GM23338 (cell line): Measurements from ENCODE around the gene MBD5. TPM values are rescaled to one million over a fixed set of nuclear protein-coding genes. Genes with fewer than 3 reads are reported as not detected.

Experiments used
- ATAC-seq: fragments of 200-7000 bp; cut with Tn5 transposase; 3 replicates; pipeline ENCODE4 v1.9.1; 2020
- DNase-seq: peaks from one replicate; pipeline ENCODE4 v3.0.0-alpha.2; 2015; ENCODE audit warnings: low spot score
- H2AFZ ChIP-seq: fragments of 200-600 bp; sonication (generic); 2 replicates; pipeline ENCODE4 v1.8.0; 2016; ENCODE audit warnings: antibody characterized with exemption, mild to moderate bottlenecking, moderate library complexity
- H3F3A ChIP-seq: fragments of 200-600 bp; sonication (generic); replicated peaks from 2 replicates; pipeline ENCODE4 v1.8.0; 2017; ENCODE audit warnings: antibody characterized with exemption, mixed run types, low read depth
- H3K27ac ChIP-seq: fragments of 200-600 bp; sonication (generic); 2 replicates; pipeline ENCODE4 v1.6.1; 2016; ENCODE audit warnings: low read depth
- H3K27me3 ChIP-seq: fragments of 200-600 bp; sonication (generic); 2 replicates; pipeline ENCODE4 v1.8.0; 2016; ENCODE audit warnings: mild to moderate bottlenecking, mixed run types, moderate library complexity; ENCODE audit not compliant: insufficient read depth
- H3K36me3 ChIP-seq: fragments of 200-600 bp; sonication (generic); 2 replicates; pipeline ENCODE4 v1.8.0; 2016; ENCODE audit warnings: mild to moderate bottlenecking; ENCODE audit not compliant: insufficient read depth
- H3K4me1 ChIP-seq: fragments of 200-600 bp; sonication (generic); 2 replicates; pipeline ENCODE4 v1.8.0; 2016; ENCODE audit warnings: mild to moderate bottlenecking, moderate library complexity; ENCODE audit not compliant: insufficient read depth
- H3K4me2 ChIP-seq: fragments of 200-600 bp; sonication (generic); 2 replicates; pipeline ENCODE4 v1.7.1; 2017; ENCODE audit warnings: mixed run types
- H3K4me3 ChIP-seq: fragments of 200-600 bp; sonication (generic); 2 replicates; pipeline ENCODE4 v1.6.1; 2016; ENCODE audit warnings: mixed run types
- H3K79me2 ChIP-seq: fragments of 200-600 bp; sonication (generic); replicated peaks from 2 replicates; pipeline ENCODE4 v1.8.0; 2017; ENCODE audit warnings: mild to moderate bottlenecking; ENCODE audit not compliant: insufficient read depth
- H3K9me2 ChIP-seq: fragments of 200-600 bp; sonication (generic); 2 replicates; pipeline ENCODE4 v1.8.0; 2017; ENCODE audit not compliant: insufficient read depth
- H4K20me1 ChIP-seq: fragments of 200-600 bp; sonication (generic); replicated peaks from 2 replicates; pipeline ENCODE4 v1.8.0; 2017; ENCODE audit warnings: mild to moderate bottlenecking; ENCODE audit not compliant: insufficient read depth
- H3K27ac Mint-ChIP-seq: 2 replicates; pipeline ENCODE4 v1.8.0; 2020; ENCODE audit warnings: inconsistent platforms, mild to moderate bottlenecking, moderate library complexity, mixed read lengths
- H3K27me3 Mint-ChIP-seq: 3 replicates; pipeline ENCODE4 v1.8.0; 2022; ENCODE audit warnings: low read depth, mild to moderate bottlenecking, moderate library complexity, mixed read lengths, inconsistent platforms; ENCODE audit not compliant: insufficient read depth, poor library complexity
- H3K36me3 Mint-ChIP-seq: 3 replicates; pipeline ENCODE4 v1.8.0; 2021; ENCODE audit warnings: low read depth, mild to moderate bottlenecking, inconsistent platforms, moderate library complexity, mixed read lengths
- H3K4me1 Mint-ChIP-seq: 3 replicates; pipeline ENCODE4 v1.8.0; 2020; ENCODE audit warnings: mild to moderate bottlenecking, inconsistent platforms, mixed read lengths
- H3K4me3 Mint-ChIP-seq: 3 replicates; pipeline ENCODE4 v1.8.0; 2021; ENCODE audit warnings: moderate library complexity, mild to moderate bottlenecking, inconsistent platforms, mixed read lengths
- H3K9me3 Mint-ChIP-seq: 3 replicates; pipeline ENCODE4 v1.8.0; 2020; ENCODE audit warnings: moderate library complexity, mild to moderate bottlenecking, inconsistent platforms, mixed read lengths
- CREB1 ChIP-seq: fragments of 250-450 bp; sonication (Bioruptor Pico); IDR thresholded peaks from 2 replicates; pipeline ENCODE4 v1.5.0; 2020; ENCODE audit warnings: low read depth, mild to moderate bottlenecking, moderate library complexity
- EZH2 ChIP-seq: fragments of 200-600 bp; sonication (generic); IDR thresholded peaks from one replicate; pipeline ENCODE4 v1.8.0; 2017; ENCODE audit warnings: antibody characterized with exemption, mild to moderate bottlenecking, low read depth; ENCODE audit not compliant: unreplicated experiment
- EZH2phosphoT487 ChIP-seq: fragments of 200-600 bp; sonication (generic); IDR thresholded peaks from one replicate; pipeline ENCODE4 v1.8.1; 2018; ENCODE audit warnings: antibody characterized with exemption; ENCODE audit not compliant: unreplicated experiment
- JUNB ChIP-seq: IDR thresholded peaks from one replicate; pipeline ENCODE4 v1.6.1; 2016; ENCODE audit warnings: antibody characterized with exemption; ENCODE audit not compliant: unreplicated experiment
- NANOG ChIP-seq: IDR thresholded peaks from 2 replicates; pipeline ENCODE4 v1.6.1; 2016; ENCODE audit warnings: antibody characterized with exemption, borderline replicate concordance
- POLR2AphosphoS5 ChIP-seq: IDR thresholded peaks from 2 replicates; pipeline ENCODE4 v1.6.1; 2016; ENCODE audit warnings: antibody characterized with exemption, low read depth
- STAT1 ChIP-seq: IDR thresholded peaks from one replicate; pipeline ENCODE4 v1.6.1; 2016; ENCODE audit warnings: antibody characterized with exemption; ENCODE audit not compliant: unreplicated experiment
- ZNF114 ChIP-seq: fragments of 250-450 bp; sonication (Bioruptor Pico); IDR thresholded peaks from 2 replicates; pipeline ENCODE4 v1.5.0; 2020; ENCODE audit warnings: mild to moderate bottlenecking, moderate library complexity
- ZNF331 ChIP-seq: fragments of 250-450 bp; sonication (Bioruptor Pico); IDR thresholded peaks from 2 replicates; pipeline ENCODE4 v1.5.0; 2020; ENCODE audit warnings: low read depth, mild to moderate bottlenecking, moderate library complexity
- polyA plus RNA-seq: library from polyadenylated mRNA; unstranded; fragments of >200 nt; fragmentation: Nextera tagmentation; extraction: Ambion mirVana; gene quantifications from 2 replicates; pipeline ENCODE4 v1.2.1, GENCODE V29; 2016
- total RNA-seq: library from RNA; depleted of rRNA; stranded (reverse); fragments of >200 nt; shearing (Covaris generic); gene quantifications from 2 replicates; pipeline ENCODE4 v1.2.3, GENCODE V29; 2014
- TF ChIP-seq, protein P1 (sequence below): IDR thresholded peaks from one replicate; pipeline ENCODE4 v1.6.1; 2018; ENCODE audit warnings: antibody characterized with exemption; ENCODE audit not compliant: unreplicated experiment
- TF ChIP-seq, protein P2 (sequence below), 2 experiments: fragments of 200-600 bp in 1 of 2; sonication (generic) in 1 of 2; conservative IDR thresholded peaks; 2 replicates each; pipeline versions ENCODE4 v1.5.1 to v1.6.1; 2016 to 2017; ENCODE audit warnings: antibody characterized with exemption in 2 of 2, low read depth in 2 of 2, mild to moderate bottlenecking in 2 of 2, moderate library complexity in 1 of 2
- TF ChIP-seq, protein P3 (sequence below): fragments of 250-450 bp; sonication (Bioruptor Pico); IDR thresholded peaks from 2 replicates; pipeline ENCODE4 v1.5.0; 2020; ENCODE audit warnings: mild to moderate bottlenecking, moderate library complexity
- TF ChIP-seq, protein P4 (sequence below): IDR thresholded peaks from 2 replicates; pipeline ENCODE4 v1.6.1; 2016; ENCODE audit warnings: antibody characterized with exemption

The MBD5 gene
- total and polyA plus RNA-seq, 2 experiments from 2014 or later, result 16.2 to 23.1 TPM

DNA sequence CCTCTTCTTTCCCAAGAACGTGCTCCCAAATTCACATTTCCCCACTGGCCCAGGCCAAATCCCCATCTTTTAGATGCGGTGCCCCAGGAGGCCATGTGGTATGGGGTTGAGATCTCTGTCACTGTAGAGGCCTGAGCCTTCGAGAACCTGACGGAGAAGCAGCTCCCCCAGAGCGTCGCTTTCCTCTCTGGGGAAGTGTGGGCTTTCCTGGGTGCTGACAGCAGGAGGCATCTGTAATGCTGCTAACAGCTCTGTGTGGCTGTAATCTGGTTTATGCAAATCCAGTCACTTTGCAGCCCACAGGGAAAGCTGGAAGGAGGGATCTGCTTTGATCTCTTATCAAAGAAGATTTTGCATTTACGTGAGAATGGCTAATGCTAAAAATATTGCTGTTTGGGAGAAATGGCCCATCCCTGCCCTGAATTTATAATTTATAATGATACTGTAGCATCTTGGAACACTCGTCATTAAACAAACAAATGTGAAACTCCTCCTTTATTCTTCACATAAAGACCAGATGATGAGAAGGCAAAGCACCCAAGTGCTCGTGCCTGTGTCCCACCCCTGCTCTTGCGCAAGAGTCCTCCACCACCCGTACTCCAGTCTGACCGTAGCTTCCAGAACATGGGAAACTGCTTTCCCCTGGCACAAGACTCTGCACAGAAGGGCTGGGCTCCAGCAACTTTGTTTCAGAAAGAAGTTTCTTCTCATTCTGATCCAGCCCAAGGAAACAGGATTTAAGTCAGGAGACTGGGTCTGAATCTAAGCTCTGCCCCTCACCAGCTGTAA, 513.7 kb downstream of the MBD5 start:
- TF ChIP-seq STAT1 (no peak), CREB1 (CRISPR knock-in tag) (no peak), ZNF331 (no peak), EZH2phosphoT487 (no peak), NANOG (no peak), JUNB (no peak), POLR2AphosphoS5 (no peak), ZNF114 (no peak), EZH2 (no peak)
- TF ChIP-seq, protein P1, sequence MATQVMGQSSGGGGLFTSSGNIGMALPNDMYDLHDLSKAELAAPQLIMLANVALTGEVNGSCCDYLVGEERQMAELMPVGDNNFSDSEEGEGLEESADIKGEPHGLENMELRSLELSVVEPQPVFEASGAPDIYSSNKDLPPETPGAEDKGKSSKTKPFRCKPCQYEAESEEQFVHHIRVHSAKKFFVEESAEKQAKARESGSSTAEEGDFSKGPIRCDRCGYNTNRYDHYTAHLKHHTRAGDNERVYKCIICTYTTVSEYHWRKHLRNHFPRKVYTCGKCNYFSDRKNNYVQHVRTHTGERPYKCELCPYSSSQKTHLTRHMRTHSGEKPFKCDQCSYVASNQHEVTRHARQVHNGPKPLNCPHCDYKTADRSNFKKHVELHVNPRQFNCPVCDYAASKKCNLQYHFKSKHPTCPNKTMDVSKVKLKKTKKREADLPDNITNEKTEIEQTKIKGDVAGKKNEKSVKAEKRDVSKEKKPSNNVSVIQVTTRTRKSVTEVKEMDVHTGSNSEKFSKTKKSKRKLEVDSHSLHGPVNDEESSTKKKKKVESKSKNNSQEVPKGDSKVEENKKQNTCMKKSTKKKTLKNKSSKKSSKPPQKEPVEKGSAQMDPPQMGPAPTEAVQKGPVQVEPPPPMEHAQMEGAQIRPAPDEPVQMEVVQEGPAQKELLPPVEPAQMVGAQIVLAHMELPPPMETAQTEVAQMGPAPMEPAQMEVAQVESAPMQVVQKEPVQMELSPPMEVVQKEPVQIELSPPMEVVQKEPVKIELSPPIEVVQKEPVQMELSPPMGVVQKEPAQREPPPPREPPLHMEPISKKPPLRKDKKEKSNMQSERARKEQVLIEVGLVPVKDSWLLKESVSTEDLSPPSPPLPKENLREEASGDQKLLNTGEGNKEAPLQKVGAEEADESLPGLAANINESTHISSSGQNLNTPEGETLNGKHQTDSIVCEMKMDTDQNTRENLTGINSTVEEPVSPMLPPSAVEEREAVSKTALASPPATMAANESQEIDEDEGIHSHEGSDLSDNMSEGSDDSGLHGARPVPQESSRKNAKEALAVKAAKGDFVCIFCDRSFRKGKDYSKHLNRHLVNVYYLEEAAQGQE, result no peak
- TF ChIP-seq, protein P2, sequence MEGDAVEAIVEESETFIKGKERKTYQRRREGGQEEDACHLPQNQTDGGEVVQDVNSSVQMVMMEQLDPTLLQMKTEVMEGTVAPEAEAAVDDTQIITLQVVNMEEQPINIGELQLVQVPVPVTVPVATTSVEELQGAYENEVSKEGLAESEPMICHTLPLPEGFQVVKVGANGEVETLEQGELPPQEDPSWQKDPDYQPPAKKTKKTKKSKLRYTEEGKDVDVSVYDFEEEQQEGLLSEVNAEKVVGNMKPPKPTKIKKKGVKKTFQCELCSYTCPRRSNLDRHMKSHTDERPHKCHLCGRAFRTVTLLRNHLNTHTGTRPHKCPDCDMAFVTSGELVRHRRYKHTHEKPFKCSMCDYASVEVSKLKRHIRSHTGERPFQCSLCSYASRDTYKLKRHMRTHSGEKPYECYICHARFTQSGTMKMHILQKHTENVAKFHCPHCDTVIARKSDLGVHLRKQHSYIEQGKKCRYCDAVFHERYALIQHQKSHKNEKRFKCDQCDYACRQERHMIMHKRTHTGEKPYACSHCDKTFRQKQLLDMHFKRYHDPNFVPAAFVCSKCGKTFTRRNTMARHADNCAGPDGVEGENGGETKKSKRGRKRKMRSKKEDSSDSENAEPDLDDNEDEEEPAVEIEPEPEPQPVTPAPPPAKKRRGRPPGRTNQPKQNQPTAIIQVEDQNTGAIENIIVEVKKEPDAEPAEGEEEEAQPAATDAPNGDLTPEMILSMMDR (conservative IDR thresholded peaks at IDR 0.05; ENCODE audit: low read depth in 2 of 2), result no peak
- TF ChIP-seq, protein P3, sequence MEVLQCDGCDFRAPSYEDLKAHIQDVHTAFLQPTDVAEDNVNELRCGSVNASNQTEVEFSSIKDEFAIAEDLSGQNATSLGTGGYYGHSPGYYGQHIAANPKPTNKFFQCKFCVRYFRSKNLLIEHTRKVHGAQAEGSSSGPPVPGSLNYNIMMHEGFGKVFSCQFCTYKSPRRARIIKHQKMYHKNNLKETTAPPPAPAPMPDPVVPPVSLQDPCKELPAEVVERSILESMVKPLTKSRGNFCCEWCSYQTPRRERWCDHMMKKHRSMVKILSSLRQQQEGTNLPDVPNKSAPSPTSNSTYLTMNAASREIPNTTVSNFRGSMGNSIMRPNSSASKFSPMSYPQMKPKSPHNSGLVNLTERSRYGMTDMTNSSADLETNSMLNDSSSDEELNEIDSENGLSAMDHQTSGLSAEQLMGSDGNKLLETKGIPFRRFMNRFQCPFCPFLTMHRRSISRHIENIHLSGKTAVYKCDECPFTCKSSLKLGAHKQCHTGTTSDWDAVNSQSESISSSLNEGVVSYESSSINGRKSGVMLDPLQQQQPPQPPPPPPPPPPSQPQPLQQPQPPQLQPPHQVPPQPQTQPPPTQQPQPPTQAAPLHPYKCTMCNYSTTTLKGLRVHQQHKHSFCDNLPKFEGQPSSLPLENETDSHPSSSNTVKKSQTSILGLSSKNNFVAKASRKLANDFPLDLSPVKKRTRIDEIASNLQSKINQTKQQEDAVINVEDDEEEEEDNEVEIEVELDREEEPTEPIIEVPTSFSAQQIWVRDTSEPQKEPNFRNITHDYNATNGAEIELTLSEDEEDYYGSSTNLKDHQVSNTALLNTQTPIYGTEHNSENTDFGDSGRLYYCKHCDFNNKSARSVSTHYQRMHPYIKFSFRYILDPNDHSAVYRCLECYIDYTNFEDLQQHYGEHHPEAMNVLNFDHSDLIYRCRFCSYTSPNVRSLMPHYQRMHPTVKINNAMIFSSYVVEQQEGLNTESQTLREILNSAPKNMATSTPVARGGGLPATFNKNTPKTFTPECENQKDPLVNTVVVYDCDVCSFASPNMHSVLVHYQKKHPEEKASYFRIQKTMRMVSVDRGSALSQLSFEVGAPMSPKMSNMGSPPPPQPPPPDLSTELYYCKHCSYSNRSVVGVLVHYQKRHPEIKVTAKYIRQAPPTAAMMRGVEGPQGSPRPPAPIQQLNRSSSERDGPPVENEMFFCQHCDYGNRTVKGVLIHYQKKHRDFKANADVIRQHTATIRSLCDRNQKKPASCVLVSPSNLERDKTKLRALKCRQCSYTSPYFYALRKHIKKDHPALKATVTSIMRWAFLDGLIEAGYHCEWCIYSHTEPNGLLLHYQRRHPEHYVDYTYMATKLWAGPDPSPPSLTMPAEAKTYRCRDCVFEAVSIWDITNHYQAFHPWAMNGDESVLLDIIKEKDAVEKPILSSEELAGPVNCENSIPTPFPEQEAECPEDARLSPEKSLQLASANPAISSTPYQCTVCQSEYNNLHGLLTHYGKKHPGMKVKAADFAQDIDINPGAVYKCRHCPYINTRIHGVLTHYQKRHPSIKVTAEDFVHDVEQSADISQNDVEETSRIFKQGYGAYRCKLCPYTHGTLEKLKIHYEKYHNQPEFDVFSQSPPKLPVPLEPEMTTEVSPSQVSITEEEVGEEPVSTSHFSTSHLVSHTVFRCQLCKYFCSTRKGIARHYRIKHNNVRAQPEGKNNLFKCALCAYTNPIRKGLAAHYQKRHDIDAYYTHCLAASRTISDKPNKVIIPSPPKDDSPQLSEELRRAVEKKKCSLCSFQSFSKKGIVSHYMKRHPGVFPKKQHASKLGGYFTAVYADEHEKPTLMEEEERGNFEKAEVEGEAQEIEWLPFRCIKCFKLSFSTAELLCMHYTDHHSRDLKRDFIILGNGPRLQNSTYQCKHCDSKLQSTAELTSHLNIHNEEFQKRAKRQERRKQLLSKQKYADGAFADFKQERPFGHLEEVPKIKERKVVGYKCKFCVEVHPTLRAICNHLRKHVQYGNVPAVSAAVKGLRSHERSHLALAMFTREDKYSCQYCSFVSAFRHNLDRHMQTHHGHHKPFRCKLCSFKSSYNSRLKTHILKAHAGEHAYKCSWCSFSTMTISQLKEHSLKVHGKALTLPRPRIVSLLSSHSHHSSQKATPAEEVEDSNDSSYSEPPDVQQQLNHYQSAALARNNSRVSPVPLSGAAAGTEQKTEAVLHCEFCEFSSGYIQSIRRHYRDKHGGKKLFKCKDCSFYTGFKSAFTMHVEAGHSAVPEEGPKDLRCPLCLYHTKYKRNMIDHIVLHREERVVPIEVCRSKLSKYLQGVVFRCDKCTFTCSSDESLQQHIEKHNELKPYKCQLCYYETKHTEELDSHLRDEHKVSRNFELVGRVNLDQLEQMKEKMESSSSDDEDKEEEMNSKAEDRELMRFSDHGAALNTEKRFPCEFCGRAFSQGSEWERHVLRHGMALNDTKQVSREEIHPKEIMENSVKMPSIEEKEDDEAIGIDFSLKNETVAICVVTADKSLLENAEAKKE (CRISPR knock-in tag), result no peak
- TF ChIP-seq, protein P4, sequence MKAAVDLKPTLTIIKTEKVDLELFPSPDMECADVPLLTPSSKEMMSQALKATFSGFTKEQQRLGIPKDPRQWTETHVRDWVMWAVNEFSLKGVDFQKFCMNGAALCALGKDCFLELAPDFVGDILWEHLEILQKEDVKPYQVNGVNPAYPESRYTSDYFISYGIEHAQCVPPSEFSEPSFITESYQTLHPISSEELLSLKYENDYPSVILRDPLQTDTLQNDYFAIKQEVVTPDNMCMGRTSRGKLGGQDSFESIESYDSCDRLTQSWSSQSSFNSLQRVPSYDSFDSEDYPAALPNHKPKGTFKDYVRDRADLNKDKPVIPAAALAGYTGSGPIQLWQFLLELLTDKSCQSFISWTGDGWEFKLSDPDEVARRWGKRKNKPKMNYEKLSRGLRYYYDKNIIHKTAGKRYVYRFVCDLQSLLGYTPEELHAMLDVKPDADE, result no peak

More for the DNA sequence above, 513.7 kb downstream of the MBD5 start:
- H3K36me3 ChIP-seq, result no peaks in the 10 kb centered on the region
- no peaks in the 10 kb centered on the region for H3F3A ChIP-seq
- ATAC-seq (peak; percentile 31), DNase-seq (no peak)
- no peaks in the 10 kb centered on the region for H3K4me1 ChIP-seq
- H3K4me2 ChIP-seq, result no peak overlapping the region
- H3K27me3 ChIP-seq, result no peaks in the 10 kb centered on the region
- no peaks in the 10 kb centered on the region for H3K79me2 ChIP-seq
- H3K9me3 Mint-ChIP-seq, result no peaks in the 10 kb centered on the region; the same call in 2 of the 3 replicates
- H4K20me1 ChIP-seq, result no peaks in the 10 kb centered on the region
- H3K4me3 ChIP-seq, result no peak overlapping the region
- no peaks in the 10 kb centered on the region for H3K36me3 Mint-ChIP-seq
- H3K27ac Mint-ChIP-seq, result no peak overlapping the region
- peaks cover 4% of the 10 kb centered on the region for H3K27me3 Mint-ChIP-seq
- peaks cover 22% of the 10 kb centered on the region; the same call in 1 of the 2 replicates for H3K9me2 ChIP-seq
- H3K4me3 Mint-ChIP-seq, result no peak overlapping the region
- H3K4me1 Mint-ChIP-seq, result peaks cover 10% of the 10 kb centered on the region
- no peak overlapping the region for H2AFZ ChIP-seq
- no peak overlapping the region for H3K27ac ChIP-seq
